ENCODE results near the gene MYOM3.

Gene MYOM3

GRCh38 chr1:24125456-24125855 lies 13.5 kb upstream of the MYOM3 start:
- Histone ChIP-seq H3K9me3 (ENCODE audit: control insufficient read depth in 1 of 2, low read length in 2 of 2) (peaks cover 2 to 3% of the 10 kb centered on the region in 2 donors), H3K36me3 (ENCODE audit: control insufficient read depth in 1 of 2, insufficient read depth in 2 of 2, low read length in 2 of 2) (peaks cover 0 to 55% of the 10 kb centered on the region in 2 donors), H3K4me3 (ENCODE audit: low read depth in 1 of 2, low read length in 2 of 2) (no peak overlapping the region), H3K27ac (ENCODE audit: low read depth, low read length) (no peak overlapping the region), H3K9ac (ENCODE audit: low read depth in 1 of 2, low read length in 2 of 2) (no peak overlapping the region), H3K4me1 (ENCODE audit: control insufficient read depth in 1 of 2, insufficient read depth in 2 of 2, low read length in 2 of 2) (peaks cover 7 to 9% of the 10 kb centered on the region in 2 donors), H3K27me3 (ENCODE audit: control insufficient read depth in 1 of 2, insufficient read depth in 2 of 2, low read length in 2 of 2) (no peaks in the 10 kb centered on the region)

- H3K9me3 ChIP-seq (ENCODE audit: control insufficient read depth in 1 of 2, low read length in 2 of 2): no peaks in the 10 kb centered on the region
- H3K9ac ChIP-seq (ENCODE audit: low read depth in 1 of 2, low read length in 2 of 2): no peak overlapping the region
- no peak overlapping the region for H3K27ac ChIP-seq (ENCODE audit: low read depth, low read length)
- H3K27me3 ChIP-seq (ENCODE audit: control insufficient read depth in 1 of 2, insufficient read depth in 2 of 2, low read length in 2 of 2): no peaks in the 10 kb centered on the region
- no peak overlapping the region for H3K4me3 ChIP-seq (ENCODE audit: low read depth in 1 of 2, low read length in 2 of 2)
- peaks cover 11 to 14% of the 10 kb centered on the region in 2 donors for H3K4me1 ChIP-seq (ENCODE audit: control insufficient read depth in 1 of 2, insufficient read depth in 2 of 2, low read length in 2 of 2)
- H3K36me3 ChIP-seq (ENCODE audit: control insufficient read depth in 1 of 2, insufficient read depth in 2 of 2, low read length in 2 of 2): peaks cover 0 to 54% of the 10 kb centered on the region in 2 donors
Measured at GRCh38 chr1:24124980-24125379, 13.0 kb upstream of the MYOM3 start.

GRCh38 chr1:24123611-24124010 lies 11.7 kb upstream of the MYOM3 start:
- Histone ChIP-seq H3K36me3 (ENCODE audit: control insufficient read depth in 1 of 2, insufficient read depth in 2 of 2, low read length in 2 of 2) (peaks cover 0 to 50% of the 10 kb centered on the region in 2 donors), H3K9me3 (ENCODE audit: control insufficient read depth in 1 of 2, low read length in 2 of 2) (no peaks in the 10 kb centered on the region), H3K27me3 (ENCODE audit: control insufficient read depth in 1 of 2, insufficient read depth in 2 of 2, low read length in 2 of 2) (no peaks in the 10 kb centered on the region), H3K9ac (ENCODE audit: low read depth in 1 of 2, low read length in 2 of 2) (no peak overlapping the region), H3K4me1 (ENCODE audit: control insufficient read depth in 1 of 2, insufficient read depth in 2 of 2, low read length in 2 of 2) (peaks cover 25 to 27% of the 10 kb centered on the region in 2 donors), H3K27ac (ENCODE audit: low read depth, low read length) (no peak overlapping the region), H3K4me3 (ENCODE audit: low read depth in 1 of 2, low read length in 2 of 2) (no peak overlapping the region)

GRCh38 chr1:24122776-24123175 lies 10.8 kb upstream of the MYOM3 start:
- Histone ChIP-seq H3K36me3 (ENCODE audit: control insufficient read depth in 1 of 2, insufficient read depth in 2 of 2, low read length in 2 of 2) (peaks cover 0 to 45% of the 10 kb centered on the region in 2 donors), H3K4me1 (ENCODE audit: control insufficient read depth in 1 of 2, insufficient read depth in 2 of 2, low read length in 2 of 2) (peaks cover 29 to 34% of the 10 kb centered on the region in 2 donors), H3K4me3 (ENCODE audit: low read depth in 1 of 2, low read length in 2 of 2) (no peak overlapping the region), H3K27me3 (ENCODE audit: control insufficient read depth in 1 of 2, insufficient read depth in 2 of 2, low read length in 2 of 2) (no peaks in the 10 kb centered on the region), H3K9ac (ENCODE audit: low read depth in 1 of 2, low read length in 2 of 2) (no peak overlapping the region), H3K27ac (ENCODE audit: low read depth, low read length) (no peak overlapping the region), H3K9me3 (ENCODE audit: control insufficient read depth in 1 of 2, low read length in 2 of 2) (no peaks in the 10 kb centered on the region)

GRCh38 chr1:24121406-24121805 lies 9.5 kb upstream of the MYOM3 start:
- no peak overlapping the region for H3K27ac ChIP-seq (ENCODE audit: low read depth, low read length)
- H3K27me3 ChIP-seq (ENCODE audit: control insufficient read depth in 1 of 2, insufficient read depth in 2 of 2, low read length in 2 of 2): no peaks in the 10 kb centered on the region
- no peak overlapping the region for H3K4me3 ChIP-seq (ENCODE audit: low read depth in 1 of 2, low read length in 2 of 2)
- no peak overlapping the region for H3K9ac ChIP-seq (ENCODE audit: low read depth in 1 of 2, low read length in 2 of 2)
- H3K36me3 ChIP-seq (ENCODE audit: control insufficient read depth in 1 of 2, insufficient read depth in 2 of 2, low read length in 2 of 2): peaks cover 0 to 33% of the 10 kb centered on the region in 2 donors
- no peaks in the 10 kb centered on the region for H3K9me3 ChIP-seq (ENCODE audit: control insufficient read depth in 1 of 2, low read length in 2 of 2)
- peaks cover 29 to 34% of the 10 kb centered on the region in 2 donors for H3K4me1 ChIP-seq (ENCODE audit: control insufficient read depth in 1 of 2, insufficient read depth in 2 of 2, low read length in 2 of 2)

- no peaks in the 10 kb centered on the region for H3K9me3 ChIP-seq (ENCODE audit: control insufficient read depth in 1 of 2, low read length in 2 of 2)
- no peaks in the 10 kb centered on the region for H3K27me3 ChIP-seq (ENCODE audit: control insufficient read depth in 1 of 2, insufficient read depth in 2 of 2, low read length in 2 of 2)
- H3K36me3 ChIP-seq (ENCODE audit: control insufficient read depth in 1 of 2, insufficient read depth in 2 of 2, low read length in 2 of 2): peaks cover 0 to 29% of the 10 kb centered on the region in 2 donors
- H3K4me1 ChIP-seq (ENCODE audit: control insufficient read depth in 1 of 2, insufficient read depth in 2 of 2, low read length in 2 of 2): peaks cover 29 to 34% of the 10 kb centered on the region in 2 donors
- no peak overlapping the region for H3K27ac ChIP-seq (ENCODE audit: low read depth, low read length)
- H3K4me3 ChIP-seq (ENCODE audit: low read depth in 1 of 2, low read length in 2 of 2): no peak overlapping the region
- H3K9ac ChIP-seq (ENCODE audit: low read depth in 1 of 2, low read length in 2 of 2): peak overlapping the region in 1 of 2 donors; percentile 33
Measured at GRCh38 chr1:24120965-24121364, 9.0 kb upstream of the MYOM3 start.

- peak overlapping the region; percentile 41 for H3K27ac ChIP-seq (ENCODE audit: low read depth, low read length)
- no peaks in the 10 kb centered on the region for H3K9me3 ChIP-seq (ENCODE audit: control insufficient read depth in 1 of 2, low read length in 2 of 2)
- peak overlapping the region in 1 of 2 donors; percentile 0 for H3K4me3 ChIP-seq (ENCODE audit: low read depth in 1 of 2, low read length in 2 of 2)
- no peaks in the 10 kb centered on the region for H3K27me3 ChIP-seq (ENCODE audit: control insufficient read depth in 1 of 2, insufficient read depth in 2 of 2, low read length in 2 of 2)
- H3K9ac ChIP-seq (ENCODE audit: low read depth in 1 of 2, low read length in 2 of 2): peak overlapping the region; percentile 26 to 33
- peaks cover 29 to 34% of the 10 kb centered on the region in 2 donors for H3K4me1 ChIP-seq (ENCODE audit: control insufficient read depth in 1 of 2, insufficient read depth in 2 of 2, low read length in 2 of 2)
- peaks cover 0 to 23% of the 10 kb centered on the region in 2 donors for H3K36me3 ChIP-seq (ENCODE audit: control insufficient read depth in 1 of 2, insufficient read depth in 2 of 2, low read length in 2 of 2)
Measured at GRCh38 chr1:24119859-24120756, 8.2 kb upstream of the MYOM3 start.

- H3K9me3 ChIP-seq (ENCODE audit: control insufficient read depth in 1 of 2, low read length in 2 of 2): no peaks in the 10 kb centered on the region
- peaks cover 0 to 21% of the 10 kb centered on the region in 2 donors for H3K36me3 ChIP-seq (ENCODE audit: control insufficient read depth in 1 of 2, insufficient read depth in 2 of 2, low read length in 2 of 2)
- no peaks in the 10 kb centered on the region for H3K27me3 ChIP-seq (ENCODE audit: control insufficient read depth in 1 of 2, insufficient read depth in 2 of 2, low read length in 2 of 2)
- H3K4me1 ChIP-seq (ENCODE audit: control insufficient read depth in 1 of 2, insufficient read depth in 2 of 2, low read length in 2 of 2): peaks cover 29 to 34% of the 10 kb centered on the region in 2 donors
- H3K9ac ChIP-seq (ENCODE audit: low read depth in 1 of 2, low read length in 2 of 2): no peak overlapping the region
- peak overlapping the region in 1 of 2 donors; percentile 0 for H3K4me3 ChIP-seq (ENCODE audit: low read depth in 1 of 2, low read length in 2 of 2)
- H3K27ac ChIP-seq (ENCODE audit: low read depth, low read length): peak overlapping the region; percentile 5
Measured at GRCh38 chr1:24119489-24119858, 7.5 kb upstream of the MYOM3 start.

GRCh38 chr1:24118410-24119242 lies 6.7 kb upstream of the MYOM3 start:
- no peak overlapping the region for H3K27ac ChIP-seq (ENCODE audit: low read depth, low read length)
- no peaks in the 10 kb centered on the region for H3K9me3 ChIP-seq (ENCODE audit: control insufficient read depth in 1 of 2, low read length in 2 of 2)
- peaks cover 32 to 34% of the 10 kb centered on the region in 2 donors for H3K4me1 ChIP-seq (ENCODE audit: control insufficient read depth in 1 of 2, insufficient read depth in 2 of 2, low read length in 2 of 2)
- H3K36me3 ChIP-seq (ENCODE audit: control insufficient read depth in 1 of 2, insufficient read depth in 2 of 2, low read length in 2 of 2): peaks cover 0 to 12% of the 10 kb centered on the region in 2 donors
- no peaks in the 10 kb centered on the region for H3K27me3 ChIP-seq (ENCODE audit: control insufficient read depth in 1 of 2, insufficient read depth in 2 of 2, low read length in 2 of 2)
- no peak overlapping the region for H3K9ac ChIP-seq (ENCODE audit: low read depth in 1 of 2, low read length in 2 of 2)
- no peak overlapping the region for H3K4me3 ChIP-seq (ENCODE audit: low read depth in 1 of 2, low read length in 2 of 2)

Measured in duodenal mucosa (tissue), 2 donors.